Endothelial cell of umbilical vein (primary cell): ENCODE measurements around the gene TRPC4AP.

ENCODE experiments used
- EZH2 ChIP-seq: IDR thresholded peaks from 2 replicates; pipeline ENCODE4 v1.6.1; 2012; ENCODE audit warnings: borderline replicate concordance, low read depth, mild to moderate bottlenecking, moderate library complexity, low read length, inconsistent platforms; ENCODE audit not compliant: severe bottlenecking
- JUN ChIP-seq: IDR thresholded peaks from 2 replicates; pipeline ENCODE4 v1.6.1; 2011; ENCODE audit warnings: borderline replicate concordance, low read depth; ENCODE audit not compliant: insufficient read length, insufficient read depth
- POLR2A ChIP-seq: IDR thresholded peaks from 2 replicates; pipeline ENCODE4 v1.6.1; 2012; ENCODE audit warnings: low read depth, mild to moderate bottlenecking, control low read depth, low read length
- TF ChIP-seq, protein P1 (sequence below), 2 donors: IDR thresholded peaks; 1 replicate in 1 of 2; 2 replicates in 1 of 2; pipeline ENCODE4 v1.5.1; 2011; ENCODE audit warnings: low read length in 2 of 2, mild to moderate bottlenecking in 2 of 2, moderate library complexity in 2 of 2, control low read depth in 1 of 2, inconsistent platforms in 1 of 2, low read depth in 1 of 2; ENCODE audit not compliant: insufficient read depth in 1 of 2; ENCODE audit errors: extremely low read depth in 1 of 2

GRCh38 chr20:35121186-35121585, 28.6 kb upstream of the TRPC4AP start:
- TF ChIP-seq, protein P1, sequence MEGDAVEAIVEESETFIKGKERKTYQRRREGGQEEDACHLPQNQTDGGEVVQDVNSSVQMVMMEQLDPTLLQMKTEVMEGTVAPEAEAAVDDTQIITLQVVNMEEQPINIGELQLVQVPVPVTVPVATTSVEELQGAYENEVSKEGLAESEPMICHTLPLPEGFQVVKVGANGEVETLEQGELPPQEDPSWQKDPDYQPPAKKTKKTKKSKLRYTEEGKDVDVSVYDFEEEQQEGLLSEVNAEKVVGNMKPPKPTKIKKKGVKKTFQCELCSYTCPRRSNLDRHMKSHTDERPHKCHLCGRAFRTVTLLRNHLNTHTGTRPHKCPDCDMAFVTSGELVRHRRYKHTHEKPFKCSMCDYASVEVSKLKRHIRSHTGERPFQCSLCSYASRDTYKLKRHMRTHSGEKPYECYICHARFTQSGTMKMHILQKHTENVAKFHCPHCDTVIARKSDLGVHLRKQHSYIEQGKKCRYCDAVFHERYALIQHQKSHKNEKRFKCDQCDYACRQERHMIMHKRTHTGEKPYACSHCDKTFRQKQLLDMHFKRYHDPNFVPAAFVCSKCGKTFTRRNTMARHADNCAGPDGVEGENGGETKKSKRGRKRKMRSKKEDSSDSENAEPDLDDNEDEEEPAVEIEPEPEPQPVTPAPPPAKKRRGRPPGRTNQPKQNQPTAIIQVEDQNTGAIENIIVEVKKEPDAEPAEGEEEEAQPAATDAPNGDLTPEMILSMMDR (IDR thresholded peaks at IDR 0.05; ENCODE audit: extremely low read depth in 1 of 2, insufficient read depth in 1 of 2, low read depth in 1 of 2, low read length in 2 of 2), result no peak
- no peak for TF ChIP-seq POLR2A
- no peak for TF ChIP-seq EZH2
- no peak for TF ChIP-seq JUN
